HCT116 (cell line): ENCODE data around the gene UPF1. TPM values are rescaled to one million over a fixed set of nuclear protein-coding genes. Genes with fewer than 3 reads are reported as not detected.

ENCODE experiments used
- ATAC-seq: fragments of 200-7000 bp; cut with Tn5 transposase; 2 replicates; pipeline ENCODE4 v1.9.1; 2020; ENCODE audit warnings: mild to moderate bottlenecking, moderate library complexity
- BruUV-seq: library from RNA; stranded (reverse); fragments of 400-500 nt; replicated peaks from 2 replicates; lab custom pipeline; 2021; lab: Mats Ljungman, UMichigan
- CTCF ChIA-PET: fragments of 300-600 bp; sonication (Branson Sonifier 250); formaldehyde crosslinking; loops from one replicate; lab custom pipeline; 2021; ENCODE audit warnings: antibody characterized with exemption; lab: Charles Lee
- POLR2A ChIA-PET: fragments of 300-600, 350-600 bp; sonication (Branson Sonifier 250); formaldehyde crosslinking; loops from one replicate; lab custom pipeline; 2021; ENCODE audit warnings: antibody characterized with exemption; lab: Charles Lee
- RAD21 ChIA-PET, 2 experiments: fragments of 300-600 bp; sonication (Branson Sonifier 250); formaldehyde crosslinking; loops; one replicate each; lab custom pipeline; 2023; ENCODE audit warnings: low total read pairs in 2 of 2; ENCODE audit not compliant: uncharacterized antibody in 2 of 2, unreplicated experiment in 2 of 2, low non-redundant PET in 1 of 2; lab: Charles Lee
- DNase-seq: peaks from one replicate; pipeline ENCODE4 v3.0.0-alpha.2; 2010; ENCODE audit warnings: low read depth, low spot score
- H2AFZ ChIP-seq: fragments of 200-600 bp; shearing (Covaris generic), sonication (generic); 2 replicates; pipeline ENCODE4 v1.6.1; 2017; ENCODE audit warnings: low read depth, mixed run types, mixed read lengths, antibody characterized with exemption, low read length; ENCODE audit not compliant: poor library complexity, severe bottlenecking
- H3K27ac ChIP-seq: 2 replicates; pipeline ENCODE4 v1.5.1; 2012; ENCODE audit warnings: low read depth, low read length
- H3K27me3 ChIP-seq: fragments of 200-600 bp; sonication (generic); 2 replicates; pipeline ENCODE4 v1.6.1; 2016; ENCODE audit warnings: mixed run types, low read length, mixed read lengths; ENCODE audit not compliant: insufficient read depth
- H3K36me3 ChIP-seq, 2 experiments: fragments of 200-500 bp in 1 of 2; fragments of 200-600 bp in 1 of 2; sonication (Bioruptor generic) in 1 of 2; sonication (generic) in 1 of 2; 2 replicates each; pipeline versions ENCODE4 v1.5.1 to v1.6.1; 2014 to 2016; ENCODE audit warnings: low read length in 2 of 2, inconsistent platforms in 1 of 2, mixed read lengths in 1 of 2, mixed run types in 1 of 2; ENCODE audit not compliant: insufficient read depth in 2 of 2, control insufficient read depth in 1 of 2
- H3K4me1 ChIP-seq, 2 experiments: fragments of 200-600 bp in 1 of 2; sonication (generic) in 1 of 2; 2 replicates each; pipeline versions ENCODE4 v1.5.1 to v1.6.1; 2012 to 2017; ENCODE audit warnings: low read length in 2 of 2, inconsistent platforms in 1 of 2, mild to moderate bottlenecking in 1 of 2, mixed read lengths in 1 of 2, mixed run types in 1 of 2, moderate library complexity in 1 of 2; ENCODE audit not compliant: insufficient read depth in 2 of 2, control insufficient read depth in 1 of 2
- H3K4me2 ChIP-seq: fragments of 200-600 bp; sonication (generic); 2 replicates; pipeline ENCODE4 v1.6.1; 2017; ENCODE audit warnings: mixed run types, low read length, mixed read lengths
- H3K4me3 ChIP-seq, 2 experiments: fragments of 200-600 bp in 1 of 2; sonication (generic) in 1 of 2; replicated peaks in 1 of 2; 2 replicates each; pipeline ENCODE4 v1.5.1; 2011 to 2016; ENCODE audit warnings: low read length in 2 of 2, control low read depth in 1 of 2, low read depth in 1 of 2, mild to moderate bottlenecking in 1 of 2, mixed read lengths in 1 of 2, mixed run types in 1 of 2
- H3K79me2 ChIP-seq: fragments of 200-600 bp; sonication (generic); 2 replicates; pipeline ENCODE4 v1.6.1; 2017; ENCODE audit warnings: mild to moderate bottlenecking, mixed run types, low read length, moderate library complexity, mixed read lengths; ENCODE audit not compliant: insufficient read depth
- H3K9ac ChIP-seq: fragments of 200-600 bp; sonication (generic); 2 replicates; pipeline ENCODE4 v1.6.1; 2016; ENCODE audit warnings: low read length, mixed read lengths
- H3K9me2 ChIP-seq: fragments of 200-600 bp; sonication (generic), shearing (Covaris generic); 2 replicates; pipeline ENCODE4 v1.6.1; 2017; ENCODE audit warnings: mixed run types, mild to moderate bottlenecking, moderate library complexity; ENCODE audit not compliant: insufficient read depth
- H3K9me3 ChIP-seq, 2 experiments: fragments of 200-500 bp in 1 of 2; fragments of 200-600 bp in 1 of 2; sonication (Bioruptor generic) in 1 of 2; sonication (generic) in 1 of 2; 2 replicates each; pipeline ENCODE4 v1.6.1; 2014 to 2017; ENCODE audit warnings: low read length in 2 of 2, mixed read lengths in 2 of 2, inconsistent platforms in 1 of 2, low read depth in 1 of 2, mild to moderate bottlenecking in 1 of 2, mixed run types in 1 of 2, moderate library complexity in 1 of 2; ENCODE audit not compliant: control insufficient read depth in 1 of 2, insufficient read depth in 1 of 2
- H4K20me1 ChIP-seq: fragments of 200-600 bp; sonication (generic), shearing (Covaris generic); 2 replicates; pipeline ENCODE4 v1.6.1; 2017; ENCODE audit warnings: mixed run types, mild to moderate bottlenecking, moderate library complexity; ENCODE audit not compliant: insufficient read depth
- CTCF ChIP-seq, 3 experiments: fragments of 200-600 bp in 1 of 3; sonication (generic) in 1 of 3; IDR thresholded peaks in 2 of 3; conservative IDR thresholded peaks in 1 of 3; 2 replicates each; pipeline ENCODE4 v1.5.1; 2012 to 2017; ENCODE audit warnings: low read depth in 2 of 3, low read length in 2 of 3, antibody characterized with exemption in 1 of 3, borderline replicate concordance in 1 of 3, control low read depth in 1 of 3, mild to moderate bottlenecking in 1 of 3, mixed read lengths in 1 of 3, mixed run types in 1 of 3, moderate library complexity in 1 of 3; ENCODE audit not compliant: insufficient read depth in 1 of 3
- EGR1 ChIP-seq: IDR thresholded peaks from 2 replicates; pipeline ENCODE4 v1.6.1; 2012; ENCODE audit warnings: low read depth
- POLR2AphosphoS5 ChIP-seq: IDR thresholded peaks from 2 replicates; pipeline ENCODE4 v1.6.1; 2011; ENCODE audit warnings: mild to moderate bottlenecking, low read depth, low read length, moderate library complexity
- SIN3A ChIP-seq: IDR thresholded peaks from 2 replicates; pipeline ENCODE4 v1.6.1; 2012; ENCODE audit warnings: low read depth
- TCF7L2 ChIP-seq: IDR thresholded peaks from 2 replicates; pipeline ENCODE4 v1.7.0; 2011; ENCODE audit warnings: borderline replicate concordance, inconsistent platforms; ENCODE audit not compliant: insufficient read depth, insufficient read length; ENCODE audit errors: extremely low read depth
- ZNF274 ChIP-seq: fragments of 200-500 bp; sonication (Bioruptor generic); IDR thresholded peaks from 2 replicates; pipeline ENCODE4 v1.6.1; 2014; ENCODE audit warnings: mild to moderate bottlenecking, low read depth, low read length, inconsistent platforms
- intact Hi-C: fragments of 100-400 bp; cut with micrococcal nuclease; formaldehyde crosslinking; loops from 2 replicates; pipeline ENCODE4 v1.10.0; 2022
- total RNA-seq: library from RNA; stranded (reverse); gene quantifications from one replicate; pipeline ENCODE4 v1.2.1, GENCODE V29; 2021; ENCODE audit not compliant: unreplicated experiment
- TF ChIP-seq, protein P1 (sequence below): IDR thresholded peaks from 2 replicates; pipeline ENCODE4 v1.6.1; 2012; ENCODE audit warnings: low read depth

UPF1 gene
- total RNA-seq, 1 experiment from 2014 or later = 78.5 TPM

- peaks cover 5 to 10% of the 10 kb centered on the region in 2 experiments; a peak in 2 of 4 replicates for H3K4me1 ChIP-seq
- DNase-seq = no peak
- no peak for ATAC-seq
- no peaks in the 10 kb centered on the region for H3K27me3 ChIP-seq
- no peaks in the 10 kb centered on the region for H3K36me3 ChIP-seq
- H3K9me2 ChIP-seq = no peaks in the 10 kb centered on the region
- peaks cover 0 to 9% of the 10 kb centered on the region in 2 experiments; a peak in 1 of 4 replicates for H3K9me3 ChIP-seq
- H3K4me3 ChIP-seq = no peak overlapping the region
- H3K9ac ChIP-seq = no peak overlapping the region
- no peak for TF ChIP-seq SIN3A
- TF ChIP-seq, protein P1, sequence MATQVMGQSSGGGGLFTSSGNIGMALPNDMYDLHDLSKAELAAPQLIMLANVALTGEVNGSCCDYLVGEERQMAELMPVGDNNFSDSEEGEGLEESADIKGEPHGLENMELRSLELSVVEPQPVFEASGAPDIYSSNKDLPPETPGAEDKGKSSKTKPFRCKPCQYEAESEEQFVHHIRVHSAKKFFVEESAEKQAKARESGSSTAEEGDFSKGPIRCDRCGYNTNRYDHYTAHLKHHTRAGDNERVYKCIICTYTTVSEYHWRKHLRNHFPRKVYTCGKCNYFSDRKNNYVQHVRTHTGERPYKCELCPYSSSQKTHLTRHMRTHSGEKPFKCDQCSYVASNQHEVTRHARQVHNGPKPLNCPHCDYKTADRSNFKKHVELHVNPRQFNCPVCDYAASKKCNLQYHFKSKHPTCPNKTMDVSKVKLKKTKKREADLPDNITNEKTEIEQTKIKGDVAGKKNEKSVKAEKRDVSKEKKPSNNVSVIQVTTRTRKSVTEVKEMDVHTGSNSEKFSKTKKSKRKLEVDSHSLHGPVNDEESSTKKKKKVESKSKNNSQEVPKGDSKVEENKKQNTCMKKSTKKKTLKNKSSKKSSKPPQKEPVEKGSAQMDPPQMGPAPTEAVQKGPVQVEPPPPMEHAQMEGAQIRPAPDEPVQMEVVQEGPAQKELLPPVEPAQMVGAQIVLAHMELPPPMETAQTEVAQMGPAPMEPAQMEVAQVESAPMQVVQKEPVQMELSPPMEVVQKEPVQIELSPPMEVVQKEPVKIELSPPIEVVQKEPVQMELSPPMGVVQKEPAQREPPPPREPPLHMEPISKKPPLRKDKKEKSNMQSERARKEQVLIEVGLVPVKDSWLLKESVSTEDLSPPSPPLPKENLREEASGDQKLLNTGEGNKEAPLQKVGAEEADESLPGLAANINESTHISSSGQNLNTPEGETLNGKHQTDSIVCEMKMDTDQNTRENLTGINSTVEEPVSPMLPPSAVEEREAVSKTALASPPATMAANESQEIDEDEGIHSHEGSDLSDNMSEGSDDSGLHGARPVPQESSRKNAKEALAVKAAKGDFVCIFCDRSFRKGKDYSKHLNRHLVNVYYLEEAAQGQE = no peak
- TF ChIP-seq TCF7L2 = no peak
- no peak for TF ChIP-seq EGR1
- TF ChIP-seq ZNF274 = no peak
- TF ChIP-seq CTCF (IDR thresholded peaks at IDR 0.05 in 2 of 3, conservative IDR thresholded peaks at IDR 0.05 in 1 of 3; ENCODE audit: borderline replicate concordance in 1 of 3, insufficient read depth in 1 of 3, low read depth in 2 of 3, low read length in 2 of 3) = no peak
- TF ChIP-seq POLR2AphosphoS5 = no peak
- ChIA-PET RAD21 (interaction anchor here in 1 of 2 experiments (0.7 kb wide), 1 partner anchor 97 kb away, joined by 3 read pairs; no protein-coding TSS in a partner anchor), POLR2A (no interaction called here), CTCF (no interaction called here)
- H3K27ac ChIP-seq = no peak overlapping the region; the same call in 1 of the 2 replicates
- no TSS peak for BruUV-seq
- intact Hi-C loops = no loop called here
- no peaks in the 10 kb centered on the region for H4K20me1 ChIP-seq
- H2AFZ ChIP-seq = no peak overlapping the region
- H3K4me2 ChIP-seq = no peak overlapping the region
- H3K79me2 ChIP-seq = no peaks in the 10 kb centered on the region
These were observed 46.5 kb downstream of the UPF1 start for GRCh38 chr19:18878058-18878797.
